ENCODE results near the gene ATP8B2. TPM values are rescaled to one million over a fixed set of nuclear protein-coding genes. Genes with fewer than 3 reads are reported as not detected.

Gene ATP8B2
- total RNA-seq (2022; extraction: Qiagen RNA extraction; ENCODE audit: low read depth): 27.9 to 41.8 TPM (median 36.3 TPM) in 5 replicates

GRCh38 chr1:154324669-154325582, at the start of gene ATP8B2:
TSS of gene ATP8B2 (plus strand) at chr1:154325525. CDS start at chr1:154328142, 2,617 bp downstream.

GRCh38 chr1:154320882-154321608, 4.3 kb upstream of the ATP8B2 start, which contains the start of gene AQP10:
TSS of gene AQP10 (plus strand) at chr1:154321093. CDS start at chr1:154321156, 63 bp downstream.

Other genes with a start within 250 kb of the ATP8B2 start
- 0.02 TPM in 1 of 5 replicates, not detected in the others for gene NUP210L, start 170.5 kb upstream of the ATP8B2 start, total RNA-seq (2022; extraction: Qiagen RNA extraction; ENCODE audit: low read depth)
- 456 to 556 TPM (median 481 TPM) in 5 replicates for gene TPM3, start 133.4 kb upstream of the ATP8B2 start, total RNA-seq (2022; extraction: Qiagen RNA extraction; ENCODE audit: low read depth)
- not detected in 5 replicates for gene CFAP141, start 119.2 kb upstream of the ATP8B2 start, total RNA-seq (2022; extraction: Qiagen RNA extraction; ENCODE audit: low read depth)
- gene UBAP2L, start 104.6 kb upstream of the ATP8B2 start, total RNA-seq (2022; extraction: Qiagen RNA extraction; ENCODE audit: low read depth): 96.4 to 106 TPM (median 98.5 TPM) in 5 replicates
- 90.3 to 113 TPM (median 94.3 TPM) in 5 replicates for gene HAX1, start 52.9 kb upstream of the ATP8B2 start, total RNA-seq (2022; extraction: Qiagen RNA extraction; ENCODE audit: low read depth)
- gene AQP10, start 4.4 kb upstream of the ATP8B2 start, total RNA-seq (2022; extraction: Qiagen RNA extraction; ENCODE audit: low read depth): not detected in 5 replicates
- gene IL6R, start 79.8 kb downstream of the ATP8B2 start, total RNA-seq (2022; extraction: Qiagen RNA extraction; ENCODE audit: low read depth): 20.4 to 27.1 TPM (median 25.7 TPM) in 5 replicates
- 0.07 to 0.16 TPM (median 0.08 TPM) in 3 of 5 replicates, not detected in the others for gene TDRD10, start 176.7 kb downstream of the ATP8B2 start, total RNA-seq (2022; extraction: Qiagen RNA extraction; ENCODE audit: low read depth)
- 0.16 to 0.29 TPM (median 0.20 TPM) in 5 replicates for gene SHE, start 176.9 kb downstream of the ATP8B2 start, total RNA-seq (2022; extraction: Qiagen RNA extraction; ENCODE audit: low read depth)
- 53.7 to 79.1 TPM (median 71.6 TPM) in 5 replicates for gene UBE2Q1, start 233.1 kb downstream of the ATP8B2 start, total RNA-seq (2022; extraction: Qiagen RNA extraction; ENCODE audit: low read depth)
- 0.27 to 0.71 TPM (median 0.40 TPM) in 5 replicates for gene CHRNB2, start 242.3 kb downstream of the ATP8B2 start, total RNA-seq (2022; extraction: Qiagen RNA extraction; ENCODE audit: low read depth)

All from A549 treated with GW870086 at 1 μM for 4 hours (cell line).